Panc1 (cell line): Measurements from ENCODE around the gene TTLL4.

ENCODE experiments used
- CTCF ChIP-seq: fragments of 450-650 bp; IDR thresholded peaks from 2 replicates; pipeline ENCODE4 v1.5.1; 2017; ENCODE audit warnings: mild to moderate bottlenecking
- POLR2AphosphoS5 ChIP-seq: IDR thresholded peaks from 2 replicates; pipeline ENCODE4 v1.6.1; 2012; ENCODE audit warnings: mild to moderate bottlenecking, low read depth, low read length, moderate library complexity

- TF ChIP-seq CTCF (no peak), POLR2AphosphoS5 (no peak)
These were observed 19.0 kb downstream of the TTLL4 start for GRCh38 chr2:218729640-218730039.
